Thyroid gland (tissue), 4 donors: ENCODE measurements around the gene MRPL51.

Experiments
- CTCF ChIP-seq, 6 experiments: fragments of 200-600 bp in 3 of 6; fragments of 450-650 bp in 3 of 6; sonication (generic) in 3 of 6; IDR thresholded peaks; one replicate each; pipeline ENCODE4 v1.5.1; 2016 to 2019; ENCODE audit warnings: antibody characterized with exemption in 6 of 6, mild to moderate bottlenecking in 2 of 6, inconsistent platforms in 1 of 6, moderate library complexity in 1 of 6
- POLR2A ChIP-seq, 2 donors: fragments of 450-650 bp; IDR thresholded peaks; one replicate each; pipeline ENCODE4 v1.6.1; 2017; ENCODE audit warnings: antibody characterized with exemption in 2 of 2, mild to moderate bottlenecking in 2 of 2, moderate library complexity in 1 of 2

GRCh38 chr12:6458281-6459003, 34.6 kb downstream of the MRPL51 start:
- TF ChIP-seq POLR2A (IDR thresholded peaks at IDR 0.05) (no peak), CTCF (IDR thresholded peaks at IDR 0.05) (no peak)
